NT2/D1 (cell line): ENCODE measurements around the gene KRTAP23-1.

Source experiments
- YY1 ChIP-seq: IDR thresholded peaks from 2 replicates; pipeline ENCODE4 v1.6.1; 2011; ENCODE audit not compliant: insufficient read length, insufficient read depth
- ZNF274 ChIP-seq: IDR thresholded peaks from 2 replicates; pipeline ENCODE4 v1.6.1; 2011; ENCODE audit warnings: mild to moderate bottlenecking, low read depth, low read length

GRCh38 chr21:30355906-30356305 is 7.5 kb upstream of the KRTAP23-1 start:
- TF ChIP-seq ZNF274 (no peak), YY1 (no peak)
